ENCODE results near the gene CRTAC1. TPM values are rescaled to one million over a fixed set of nuclear protein-coding genes. Genes with fewer than 3 reads are reported as not detected.
A peak's percentile ranks its signal among the peaks of the same experiment; 100 is the strongest.

The CRTAC1 gene
- total RNA-seq, 1 experiment from 2014 or later = 1.2 TPM

DNA sequence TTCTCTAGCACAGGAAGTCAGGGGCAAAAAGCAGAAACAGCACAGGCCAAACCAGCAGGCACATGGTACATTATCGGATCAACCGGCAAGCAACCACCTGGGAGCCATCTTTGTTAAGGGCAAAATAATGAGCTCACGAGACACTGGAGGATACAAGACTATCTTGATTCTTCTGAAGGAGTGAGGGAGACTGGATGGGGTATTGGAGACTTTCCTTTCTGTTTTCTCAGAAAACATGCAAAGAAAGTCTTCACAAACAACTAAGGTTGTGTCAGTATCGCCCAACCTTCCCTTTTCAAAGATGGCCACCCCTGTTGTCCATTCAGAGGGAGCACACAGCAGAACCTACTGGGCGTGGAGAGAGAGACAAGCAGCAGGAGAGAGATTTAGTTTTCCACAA, 151.2 kb downstream of the CRTAC1 start:
- Mint-ChIP-seq H3K27ac (no peak overlapping the region), H3K4me3 (no peak overlapping the region), H3K4me1 (peaks cover 16% of the 10 kb centered on the region), H3K9me3 (peaks cover 10% of the 10 kb centered on the region), H3K36me3 (no peaks in the 10 kb centered on the region), H3K27me3 (ENCODE audit: low read depth) (no peaks in the 10 kb centered on the region; the same call in 1 of the 2 replicates)
- ATAC-seq (no peak), DNase-seq (ENCODE audit: low spot score) (no peak)
- ChIA-PET POLR2A (no interaction called here), CTCF (interaction anchor here (1.2 kb wide), 1 partner anchor 10 kb away, joined by 5 read pairs; no protein-coding TSS in a partner anchor)
- TF ChIP-seq GRHL2 (CRISPR knock-in tag; IDR thresholded peaks at IDR 0.05; ENCODE audit: insufficient replicate concordance, severe bottlenecking) (no peak), ZNF396 (CRISPR knock-in tag; IDR thresholded peaks at IDR 0.05; ENCODE audit: borderline replicate concordance) (peak; percentile 45; the same call in 1 of the 2 replicates), GABPB1 (CRISPR knock-in tag; IDR thresholded peaks at IDR 0.05) (no peak)
- TF ChIP-seq, protein P1, sequence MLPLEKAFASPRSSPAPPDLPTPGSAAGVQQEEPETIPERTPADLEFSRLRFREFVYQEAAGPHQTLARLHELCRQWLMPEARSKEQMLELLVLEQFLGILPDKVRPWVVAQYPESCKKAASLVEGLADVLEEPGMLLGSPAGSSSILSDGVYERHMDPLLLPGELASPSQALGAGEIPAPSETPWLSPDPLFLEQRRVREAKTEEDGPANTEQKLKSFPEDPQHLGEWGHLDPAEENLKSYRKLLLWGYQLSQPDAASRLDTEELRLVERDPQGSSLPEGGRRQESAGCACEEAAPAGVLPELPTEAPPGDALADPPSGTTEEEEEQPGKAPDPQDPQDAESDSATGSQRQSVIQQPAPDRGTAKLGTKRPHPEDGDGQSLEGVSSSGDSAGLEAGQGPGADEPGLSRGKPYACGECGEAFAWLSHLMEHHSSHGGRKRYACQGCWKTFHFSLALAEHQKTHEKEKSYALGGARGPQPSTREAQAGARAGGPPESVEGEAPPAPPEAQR (CRISPR knock-in tag; IDR thresholded peaks at IDR 0.05) = 0 out of 2 replicates have a peak, but pooled peaks have one; percentile 2

DNA sequence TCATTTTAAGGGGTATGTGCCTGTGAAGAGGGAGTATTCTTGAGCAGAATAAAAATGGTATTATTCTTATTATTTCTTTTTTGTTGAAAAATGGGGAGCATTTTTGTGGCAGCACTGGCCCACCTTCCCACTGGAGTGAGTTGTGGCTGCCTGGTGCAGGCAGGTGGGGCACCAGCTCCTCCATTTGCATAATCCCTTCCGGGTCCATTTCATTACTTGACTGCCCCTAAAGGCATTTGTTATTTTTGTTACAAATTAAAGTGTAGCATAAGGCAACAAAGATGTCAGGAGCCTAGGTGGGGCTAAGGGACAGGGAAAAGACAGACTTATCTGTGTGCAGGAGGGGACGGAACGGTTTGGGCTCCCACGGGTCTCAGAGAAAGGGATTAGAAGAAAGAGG, 154.0 kb downstream of the CRTAC1 start:
- H3K9me3 Mint-ChIP-seq = peaks cover 10% of the 10 kb centered on the region
- no peak overlapping the region for H3K27ac Mint-ChIP-seq
- DNase-seq (ENCODE audit: low spot score) (no peak), ATAC-seq (peak; percentile 51)
- peak overlapping the region; percentile 33; the same call in 1 of the 2 replicates for H3K4me3 Mint-ChIP-seq
- TF ChIP-seq, protein P2, sequence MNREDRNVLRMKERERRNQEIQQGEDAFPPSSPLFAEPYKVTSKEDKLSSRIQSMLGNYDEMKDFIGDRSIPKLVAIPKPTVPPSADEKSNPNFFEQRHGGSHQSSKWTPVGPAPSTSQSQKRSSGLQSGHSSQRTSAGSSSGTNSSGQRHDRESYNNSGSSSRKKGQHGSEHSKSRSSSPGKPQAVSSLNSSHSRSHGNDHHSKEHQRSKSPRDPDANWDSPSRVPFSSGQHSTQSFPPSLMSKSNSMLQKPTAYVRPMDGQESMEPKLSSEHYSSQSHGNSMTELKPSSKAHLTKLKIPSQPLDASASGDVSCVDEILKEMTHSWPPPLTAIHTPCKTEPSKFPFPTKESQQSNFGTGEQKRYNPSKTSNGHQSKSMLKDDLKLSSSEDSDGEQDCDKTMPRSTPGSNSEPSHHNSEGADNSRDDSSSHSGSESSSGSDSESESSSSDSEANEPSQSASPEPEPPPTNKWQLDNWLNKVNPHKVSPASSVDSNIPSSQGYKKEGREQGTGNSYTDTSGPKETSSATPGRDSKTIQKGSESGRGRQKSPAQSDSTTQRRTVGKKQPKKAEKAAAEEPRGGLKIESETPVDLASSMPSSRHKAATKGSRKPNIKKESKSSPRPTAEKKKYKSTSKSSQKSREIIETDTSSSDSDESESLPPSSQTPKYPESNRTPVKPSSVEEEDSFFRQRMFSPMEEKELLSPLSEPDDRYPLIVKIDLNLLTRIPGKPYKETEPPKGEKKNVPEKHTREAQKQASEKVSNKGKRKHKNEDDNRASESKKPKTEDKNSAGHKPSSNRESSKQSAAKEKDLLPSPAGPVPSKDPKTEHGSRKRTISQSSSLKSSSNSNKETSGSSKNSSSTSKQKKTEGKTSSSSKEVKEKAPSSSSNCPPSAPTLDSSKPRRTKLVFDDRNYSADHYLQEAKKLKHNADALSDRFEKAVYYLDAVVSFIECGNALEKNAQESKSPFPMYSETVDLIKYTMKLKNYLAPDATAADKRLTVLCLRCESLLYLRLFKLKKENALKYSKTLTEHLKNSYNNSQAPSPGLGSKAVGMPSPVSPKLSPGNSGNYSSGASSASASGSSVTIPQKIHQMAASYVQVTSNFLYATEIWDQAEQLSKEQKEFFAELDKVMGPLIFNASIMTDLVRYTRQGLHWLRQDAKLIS (CRISPR knock-in tag; IDR thresholded peaks at IDR 0.05; ENCODE audit: borderline replicate concordance) = no peak
- TF ChIP-seq, protein P3, sequence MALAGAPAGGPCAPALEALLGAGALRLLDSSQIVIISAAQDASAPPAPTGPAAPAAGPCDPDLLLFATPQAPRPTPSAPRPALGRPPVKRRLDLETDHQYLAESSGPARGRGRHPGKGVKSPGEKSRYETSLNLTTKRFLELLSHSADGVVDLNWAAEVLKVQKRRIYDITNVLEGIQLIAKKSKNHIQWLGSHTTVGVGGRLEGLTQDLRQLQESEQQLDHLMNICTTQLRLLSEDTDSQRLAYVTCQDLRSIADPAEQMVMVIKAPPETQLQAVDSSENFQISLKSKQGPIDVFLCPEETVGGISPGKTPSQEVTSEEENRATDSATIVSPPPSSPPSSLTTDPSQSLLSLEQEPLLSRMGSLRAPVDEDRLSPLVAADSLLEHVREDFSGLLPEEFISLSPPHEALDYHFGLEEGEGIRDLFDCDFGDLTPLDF (CRISPR knock-in tag; IDR thresholded peaks at IDR 0.05) = no peak
- TF ChIP-seq, protein P4, sequence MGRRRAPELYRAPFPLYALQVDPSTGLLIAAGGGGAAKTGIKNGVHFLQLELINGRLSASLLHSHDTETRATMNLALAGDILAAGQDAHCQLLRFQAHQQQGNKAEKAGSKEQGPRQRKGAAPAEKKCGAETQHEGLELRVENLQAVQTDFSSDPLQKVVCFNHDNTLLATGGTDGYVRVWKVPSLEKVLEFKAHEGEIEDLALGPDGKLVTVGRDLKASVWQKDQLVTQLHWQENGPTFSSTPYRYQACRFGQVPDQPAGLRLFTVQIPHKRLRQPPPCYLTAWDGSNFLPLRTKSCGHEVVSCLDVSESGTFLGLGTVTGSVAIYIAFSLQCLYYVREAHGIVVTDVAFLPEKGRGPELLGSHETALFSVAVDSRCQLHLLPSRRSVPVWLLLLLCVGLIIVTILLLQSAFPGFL (CRISPR knock-in tag; IDR thresholded peaks at IDR 0.05; ENCODE audit: borderline replicate concordance) = no peak
- TF ChIP-seq MYBL2 (CRISPR knock-in tag; IDR thresholded peaks at IDR 0.05) (no peak), CBFB (CRISPR knock-in tag; IDR thresholded peaks at IDR 0.05; ENCODE audit: low read depth) (no peak), SMAD4 (CRISPR knock-in tag; IDR thresholded peaks at IDR 0.05) (no peak), ELF4 (CRISPR knock-in tag; IDR thresholded peaks at IDR 0.05; ENCODE audit: low read depth) (no peak), CREB1 (CRISPR knock-in tag; IDR thresholded peaks at IDR 0.05) (no peak), GRHL2 (CRISPR knock-in tag; IDR thresholded peaks at IDR 0.05; ENCODE audit: insufficient replicate concordance, severe bottlenecking) (no peak), GABPB1 (CRISPR knock-in tag; IDR thresholded peaks at IDR 0.05) (no peak), TEAD4 (CRISPR knock-in tag; IDR thresholded peaks at IDR 0.05) (no peak), CREM (CRISPR knock-in tag; IDR thresholded peaks at IDR 0.05) (no peak)
- TF ChIP-seq, protein P5, sequence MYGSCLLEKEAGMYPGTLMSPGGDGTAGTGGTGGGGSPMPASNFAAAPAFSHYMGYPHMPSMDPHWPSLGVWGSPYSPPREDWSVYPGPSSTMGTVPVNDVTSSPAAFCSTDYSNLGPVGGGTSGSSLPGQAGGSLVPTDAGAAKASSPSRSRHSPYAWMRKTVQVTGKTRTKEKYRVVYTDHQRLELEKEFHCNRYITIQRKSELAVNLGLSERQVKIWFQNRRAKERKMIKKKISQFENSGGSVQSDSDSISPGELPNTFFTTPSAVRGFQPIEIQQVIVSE (CRISPR knock-in tag; IDR thresholded peaks at IDR 0.05; ENCODE audit: borderline replicate concordance) = no peak
- TF ChIP-seq, protein P6, sequence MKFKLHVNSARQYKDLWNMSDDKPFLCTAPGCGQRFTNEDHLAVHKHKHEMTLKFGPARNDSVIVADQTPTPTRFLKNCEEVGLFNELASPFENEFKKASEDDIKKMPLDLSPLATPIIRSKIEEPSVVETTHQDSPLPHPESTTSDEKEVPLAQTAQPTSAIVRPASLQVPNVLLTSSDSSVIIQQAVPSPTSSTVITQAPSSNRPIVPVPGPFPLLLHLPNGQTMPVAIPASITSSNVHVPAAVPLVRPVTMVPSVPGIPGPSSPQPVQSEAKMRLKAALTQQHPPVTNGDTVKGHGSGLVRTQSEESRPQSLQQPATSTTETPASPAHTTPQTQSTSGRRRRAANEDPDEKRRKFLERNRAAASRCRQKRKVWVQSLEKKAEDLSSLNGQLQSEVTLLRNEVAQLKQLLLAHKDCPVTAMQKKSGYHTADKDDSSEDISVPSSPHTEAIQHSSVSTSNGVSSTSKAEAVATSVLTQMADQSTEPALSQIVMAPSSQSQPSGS (CRISPR knock-in tag; IDR thresholded peaks at IDR 0.05; ENCODE audit: borderline replicate concordance, low read depth) = no peak
- TF ChIP-seq, protein P7, sequence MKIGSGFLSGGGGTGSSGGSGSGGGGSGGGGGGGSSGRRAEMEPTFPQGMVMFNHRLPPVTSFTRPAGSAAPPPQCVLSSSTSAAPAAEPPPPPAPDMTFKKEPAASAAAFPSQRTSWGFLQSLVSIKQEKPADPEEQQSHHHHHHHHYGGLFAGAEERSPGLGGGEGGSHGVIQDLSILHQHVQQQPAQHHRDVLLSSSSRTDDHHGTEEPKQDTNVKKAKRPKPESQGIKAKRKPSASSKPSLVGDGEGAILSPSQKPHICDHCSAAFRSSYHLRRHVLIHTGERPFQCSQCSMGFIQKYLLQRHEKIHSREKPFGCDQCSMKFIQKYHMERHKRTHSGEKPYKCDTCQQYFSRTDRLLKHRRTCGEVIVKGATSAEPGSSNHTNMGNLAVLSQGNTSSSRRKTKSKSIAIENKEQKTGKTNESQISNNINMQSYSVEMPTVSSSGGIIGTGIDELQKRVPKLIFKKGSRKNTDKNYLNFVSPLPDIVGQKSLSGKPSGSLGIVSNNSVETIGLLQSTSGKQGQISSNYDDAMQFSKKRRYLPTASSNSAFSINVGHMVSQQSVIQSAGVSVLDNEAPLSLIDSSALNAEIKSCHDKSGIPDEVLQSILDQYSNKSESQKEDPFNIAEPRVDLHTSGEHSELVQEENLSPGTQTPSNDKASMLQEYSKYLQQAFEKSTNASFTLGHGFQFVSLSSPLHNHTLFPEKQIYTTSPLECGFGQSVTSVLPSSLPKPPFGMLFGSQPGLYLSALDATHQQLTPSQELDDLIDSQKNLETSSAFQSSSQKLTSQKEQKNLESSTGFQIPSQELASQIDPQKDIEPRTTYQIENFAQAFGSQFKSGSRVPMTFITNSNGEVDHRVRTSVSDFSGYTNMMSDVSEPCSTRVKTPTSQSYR (CRISPR knock-in tag; IDR thresholded peaks at IDR 0.05) = no peak
- TF ChIP-seq, protein P8, sequence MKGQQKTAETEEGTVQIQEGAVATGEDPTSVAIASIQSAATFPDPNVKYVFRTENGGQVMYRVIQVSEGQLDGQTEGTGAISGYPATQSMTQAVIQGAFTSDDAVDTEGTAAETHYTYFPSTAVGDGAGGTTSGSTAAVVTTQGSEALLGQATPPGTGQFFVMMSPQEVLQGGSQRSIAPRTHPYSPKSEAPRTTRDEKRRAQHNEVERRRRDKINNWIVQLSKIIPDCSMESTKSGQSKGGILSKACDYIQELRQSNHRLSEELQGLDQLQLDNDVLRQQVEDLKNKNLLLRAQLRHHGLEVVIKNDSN (CRISPR knock-in tag; IDR thresholded peaks at IDR 0.05) = no peak
- ChIA-PET CTCF (interaction anchor here (0.6 to 1.6 kb wide), 11 partner anchors 12 to 433 kb away, joined by 3 to 16 read pairs (median 3); no protein-coding TSS in a partner anchor), POLR2A (interaction anchor here (0.9 kb wide), 1 partner anchor 12 kb away, joined by 3 read pairs; no protein-coding TSS in a partner anchor)
- H3K27me3 Mint-ChIP-seq (ENCODE audit: low read depth) = no peaks in the 10 kb centered on the region
- no peaks in the 10 kb centered on the region for H3K36me3 Mint-ChIP-seq
- H3K4me1 Mint-ChIP-seq = peaks cover 16% of the 10 kb centered on the region

Data from WTC11 (cell line).